HepG2 (cell line): Measurements from ENCODE around the gene SBK3. TPM values are rescaled to one million over a fixed set of nuclear protein-coding genes. Genes with fewer than 3 reads are reported as not detected.

Experiments used
- ATAC-seq: fragments of 200-7000 bp; cut with Tn5 transposase; 3 replicates; pipeline ENCODE4 v1.9.1; 2020; ENCODE audit warnings: mild to moderate bottlenecking, moderate library complexity
- BruUV-seq: library from RNA; stranded (reverse); fragments of 400-500 nt; replicated peaks from 2 replicates; lab custom pipeline; 2021; lab: Mats Ljungman, UMichigan
- CTCF ChIA-PET: fragments of 300-600 bp; formaldehyde crosslinking; extraction: SDS; loops from one replicate; lab custom pipeline; 2021; ENCODE audit warnings: low total read pairs, inconsistent platforms, low intra/inter-chr PET ratio; lab: Yijun Ruan, JAX
- POLR2A ChIA-PET: fragments of 350-600 bp; sonication (Branson Sonifier 250); formaldehyde crosslinking; loops from one replicate; lab custom pipeline; 2020; ENCODE audit warnings: antibody characterized with exemption, inconsistent platforms; lab: Yijun Ruan, JAX
- DNase-seq: peaks from one replicate; pipeline ENCODE4 v3.0.0-alpha.2; 2015; ENCODE audit warnings: low spot score
- FAIRE-seq: peaks from 3 replicates; lab custom pipeline; 2011; peaks lifted over from hg19 to GRCh38; lab: Jason Lieb, UNC
- H2AFZ ChIP-seq: one replicate; pipeline ENCODE4 v1.6.1; 2011; ENCODE audit warnings: low read length, inconsistent platforms
- H3K27ac ChIP-seq: fragments of 300-600 bp; 3 replicates; pipeline ENCODE4 v1.8.0; 2011; ENCODE audit warnings: mixed run types, mild to moderate bottlenecking, mixed read lengths, low read length, inconsistent platforms; ENCODE audit not compliant: insufficient read depth; ENCODE audit errors: extremely low read length
- H3K27me3 ChIP-seq, 2 experiments: fragments of 200-600 bp in 1 of 2; 2 replicates in 1 of 2; 3 replicates in 1 of 2; pipeline versions ENCODE4 v1.6.0 to v1.8.0; 2011; ENCODE audit warnings: low read length in 2 of 2, mild to moderate bottlenecking in 2 of 2, moderate library complexity in 2 of 2, inconsistent platforms in 1 of 2; ENCODE audit not compliant: insufficient read depth in 2 of 2, control insufficient read depth in 1 of 2
- H3K36me3 ChIP-seq, 2 experiments: fragments of 200-600 bp in 1 of 2; replicated peaks in 1 of 2; 2 replicates in 1 of 2; 3 replicates in 1 of 2; pipeline versions ENCODE4 v1.5.1 to v1.8.0; 2011; ENCODE audit warnings: low read length in 2 of 2, inconsistent platforms in 1 of 2; ENCODE audit not compliant: insufficient read depth in 2 of 2, control insufficient read depth in 1 of 2
- H3K4me1 ChIP-seq: 2 replicates; pipeline ENCODE4 v1.5.1; 2012; ENCODE audit warnings: low read length, inconsistent platforms; ENCODE audit not compliant: insufficient read depth
- H3K4me2 ChIP-seq: 2 replicates; pipeline ENCODE4 v1.6.0; 2011; ENCODE audit warnings: low read depth, low read length, inconsistent platforms
- H3K4me3 ChIP-seq, 3 experiments: fragments of 200-600 bp in 1 of 3; sonication (generic), shearing (Covaris generic) in 1 of 3; replicated peaks in 1 of 3; 2 replicates each; pipeline ENCODE4 v1.5.1; 2011 to 2016; ENCODE audit warnings: low read length in 3 of 3, inconsistent platforms in 2 of 3, low read depth in 2 of 3, mild to moderate bottlenecking in 2 of 3, control low read depth in 1 of 3, mixed read lengths in 1 of 3; ENCODE audit not compliant: insufficient read depth in 1 of 3
- H3K79me2 ChIP-seq: one replicate; pipeline ENCODE4 v1.6.1; 2011; ENCODE audit warnings: low read length, inconsistent platforms; ENCODE audit not compliant: insufficient read depth
- H3K9ac ChIP-seq: 2 replicates; pipeline ENCODE4 v1.6.0; 2011; ENCODE audit warnings: mild to moderate bottlenecking, low read depth, low read length, inconsistent platforms; ENCODE audit not compliant: insufficient read depth
- H3K9me3 ChIP-seq: 2 replicates; pipeline ENCODE4 v1.5.1; 2012; ENCODE audit warnings: mild to moderate bottlenecking, low read length
- H4K20me1 ChIP-seq: 2 replicates; pipeline ENCODE4 v1.6.0; 2011; ENCODE audit warnings: inconsistent platforms, mild to moderate bottlenecking, low read length, moderate library complexity; ENCODE audit not compliant: insufficient read depth
- CSRNP2 ChIP-seq: sonication (generic); formaldehyde crosslinking; conservative IDR thresholded peaks from 2 replicates; pipeline ENCODE4 v1.8.0; 2022; ENCODE audit warnings: low read depth, missing genetic modification reagents
- ELF1 ChIP-seq: sonication (generic); formaldehyde crosslinking; IDR thresholded peaks from 2 replicates; pipeline ENCODE4 v1.4.0; 2020; ENCODE audit warnings: missing genetic modification reagents
- HNRNPL ChIP-seq: fragments of 200-400 bp; formaldehyde crosslinking; IDR thresholded peaks from 2 replicates; pipeline ENCODE4 v1.6.1; 2017; ENCODE audit warnings: mild to moderate bottlenecking, low read depth, low read length
- MXD3 ChIP-seq: IDR thresholded peaks from 2 replicates; pipeline ENCODE4 v1.6.1; 2016; ENCODE audit warnings: mild to moderate bottlenecking, missing biosample characterization, missing genetic modification reagents
- RBM39 ChIP-seq: fragments of 200-400 bp; formaldehyde crosslinking; IDR thresholded peaks from one replicate; pipeline ENCODE4 v1.6.1; 2018; ENCODE audit warnings: antibody characterized with exemption, mild to moderate bottlenecking, low read depth, low read length; ENCODE audit not compliant: poor library complexity, severe bottlenecking
- SAP130 ChIP-seq: IDR thresholded peaks from 2 replicates; pipeline ENCODE4 v1.6.1; 2016; ENCODE audit warnings: low read depth
- TARDBP ChIP-seq: sonication (generic); formaldehyde crosslinking; IDR thresholded peaks from 2 replicates; pipeline ENCODE4 v1.8.0; 2022; ENCODE audit warnings: mild to moderate bottlenecking, missing genetic modification reagents
- TOPORS ChIP-seq: sonication (generic); formaldehyde crosslinking; IDR thresholded peaks from 2 replicates; pipeline ENCODE4 v1.8.0; 2023; ENCODE audit warnings: mild to moderate bottlenecking, missing genetic modification reagents
- TRIM24 ChIP-seq: sonication (generic); formaldehyde crosslinking; IDR thresholded peaks from 2 replicates; pipeline ENCODE4 v1.8.0; 2022; ENCODE audit warnings: mild to moderate bottlenecking, missing genetic modification reagents
- ZMAT5 ChIP-seq: sonication (generic); formaldehyde crosslinking; IDR thresholded peaks from 2 replicates; pipeline ENCODE4 v1.5.0; 2020; ENCODE audit warnings: mild to moderate bottlenecking, low read depth, missing genetic modification reagents, borderline replicate concordance
- ZNF496 ChIP-seq: sonication (generic); formaldehyde crosslinking; IDR thresholded peaks from 2 replicates; pipeline ENCODE4 v1.8.1; 2023; ENCODE audit warnings: mild to moderate bottlenecking, moderate library complexity, missing genetic modification reagents; ENCODE audit not compliant: insufficient replicate concordance
- ZNF652 ChIP-seq: IDR thresholded peaks from 2 replicates; pipeline ENCODE4 v1.6.1; 2016; ENCODE audit warnings: low read depth, borderline replicate concordance
- ZNF740 ChIP-seq: sonication (generic); formaldehyde crosslinking; IDR thresholded peaks from 2 replicates; pipeline ENCODE4 v1.4.0; 2020; ENCODE audit warnings: missing genetic modification reagents
- WGBS: methylation state at CpG from one replicate; pipeline ENCODE4 v1.1.6; 2017; ENCODE audit warnings: low lambda C conversion rate; 5-methylcytosine and 5-hydroxymethylcytosine counted together
- in situ Hi-C: cut with HindIII; loops from 2 replicates; pipeline ENCODE4 v1.10.0; 2017; ENCODE audit warnings: low pct_unique_long_range_greater_than_20kb; ENCODE audit not compliant: extremely low pct_ligation_motif_present
- intact Hi-C: fragments of 100-400 bp; cut with micrococcal nuclease; formaldehyde crosslinking; loops from one replicate; pipeline ENCODE4 v1.10.0; 2022; ENCODE audit not compliant: unreplicated experiment
- polyA plus RNA-seq, 8 experiments: library from polyadenylated mRNA; depleted of rRNA in 3 of 8; stranded (reverse) in 7 of 8; unstranded in 1 of 8; fragments of >200 nt; fragmentation: Illumina TruSeq in 4 of 8; extraction: Trizol in 4 of 8; gene quantifications; 2 replicates each; pipeline versions ENCODE4 v1.2.1 to v1.2.3, GENCODE V29; 2011 to 2016; ENCODE audit warnings: low read depth in 4 of 8, missing spikeins in 1 of 8, mixed read lengths in 1 of 8; ENCODE audit not compliant: insufficient read depth in 1 of 8
- total RNA-seq, 5 experiments: library from RNA; depleted of rRNA; stranded (reverse); fragments of >200 nt; fragmentation: Illumina TruSeq; extraction: Trizol; gene quantifications; 2 replicates each; pipeline ENCODE4 v1.2.3, GENCODE V29; 2016; ENCODE audit warnings: low read depth in 1 of 5
- TF ChIP-seq, protein P1 (sequence below): sonication (generic); formaldehyde crosslinking; IDR thresholded peaks from 2 replicates; pipeline ENCODE4 v1.4.0; 2020; ENCODE audit warnings: missing genetic modification reagents
- TF ChIP-seq, protein P2 (sequence below): sonication (generic); IDR thresholded peaks from 2 replicates; pipeline ENCODE4 v1.6.1; 2016; ENCODE audit warnings: low read depth, borderline replicate concordance

Gene SBK3
- total and polyA plus RNA-seq, 2 of the 13 experiments (the other 11 are each of a cell fraction or from before 2014, with no cell fraction given): 0.66 to 0.77 TPM

- TF ChIP-seq MXD3 (CRISPR knock-in tag) (no peak), SAP130 (CRISPR knock-in tag) (peak; percentile 82)
Observed at GRCh38 chr19:55586976-55587668, 41.8 kb upstream of the SBK3 start (continued).

DNA sequence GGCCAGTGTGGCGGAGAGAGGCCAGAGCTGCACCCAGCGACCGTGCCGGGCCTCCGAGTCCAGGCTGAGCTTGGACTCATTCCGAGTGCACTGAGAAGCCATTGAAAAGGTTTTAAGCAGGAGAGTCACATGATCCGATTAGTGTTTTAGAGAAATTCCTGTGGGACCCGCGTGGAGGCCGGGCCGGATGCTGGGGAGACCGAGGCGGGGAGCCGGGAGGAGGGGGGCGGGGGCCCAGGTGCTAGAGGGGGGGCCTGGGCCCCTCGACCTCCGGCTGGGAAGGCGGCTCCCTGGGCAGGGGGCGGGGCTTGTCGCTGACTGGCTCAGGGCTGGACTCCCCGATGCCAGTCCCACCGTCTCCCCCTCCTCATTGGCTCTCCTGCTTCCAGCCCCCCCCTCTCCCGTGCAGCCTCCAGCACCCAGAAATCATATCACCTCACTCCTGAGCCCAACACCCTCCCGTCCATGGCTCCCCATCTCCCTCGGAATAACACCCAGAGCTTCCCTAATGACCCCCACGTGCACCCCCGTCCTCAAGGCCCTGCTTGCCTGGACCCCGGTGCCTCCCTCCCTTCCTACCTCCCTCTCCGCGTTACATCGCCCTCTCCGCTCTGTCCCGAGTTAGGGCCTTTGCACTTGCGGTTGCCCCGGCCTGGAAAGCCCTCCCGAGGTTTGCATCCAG, 40.5 kb upstream of the SBK3 start:
- Histone ChIP-seq H3K9ac (peak overlapping the region; percentile 63), H4K20me1 (no peaks in the 10 kb centered on the region), H3K4me2 (peak overlapping the region; percentile 89), H3K4me3 (peak overlapping the region; percentile 56 to 88 (median 64)), H2AFZ (no peak overlapping the region), H3K36me3 (no peaks in the 10 kb centered on the region), H3K9me3 (no peaks in the 10 kb centered on the region), H3K79me2 (no peaks in the 10 kb centered on the region), H3K27me3 (no peaks in the 10 kb centered on the region; a peak in 1 of 5 replicates), H3K27ac (peak overlapping the region; percentile 25), H3K4me1 (peaks cover 47% of the 10 kb centered on the region)
- intact Hi-C loops: loop anchor here (2.0 to 10.0 kb wide), 3 partner anchors 15 to 71 kb away; partner anchors contain the start of gene ZNF524
- POLR2A ChIA-PET: interaction anchor here (1.0 to 5.3 kb wide), 5 partner anchors 14 to 39 kb away, joined by 3 to 66 read pairs (median 4); partner anchors contain the start of genes FIZ1, ZNF524 and ZNF784
- peak; percentile 8 for FAIRE-seq
- WGBS: 2% methylated on average over 23 of the region's 36 CpGs
- CTCF ChIA-PET: no interaction called here
- in situ Hi-C loops: no loop called here
- peak; percentile 72 for ATAC-seq
- DNase-seq: peak; percentile 76
- BruUV-seq: no TSS peak
- no peak for TF ChIP-seq RBM39
- no peak for TF ChIP-seq ZMAT5 (CRISPR knock-in tag)
- TF ChIP-seq ZNF740 (CRISPR knock-in tag): peak; percentile 71; the same call in 1 of the 2 replicates
- TF ChIP-seq TOPORS: no peak
- TF ChIP-seq ZNF652 (CRISPR knock-in tag): no peak
- TF ChIP-seq TARDBP: 0 out of 2 replicates have a peak, but pooled peaks have one; percentile 28
- TF ChIP-seq, protein P1, sequence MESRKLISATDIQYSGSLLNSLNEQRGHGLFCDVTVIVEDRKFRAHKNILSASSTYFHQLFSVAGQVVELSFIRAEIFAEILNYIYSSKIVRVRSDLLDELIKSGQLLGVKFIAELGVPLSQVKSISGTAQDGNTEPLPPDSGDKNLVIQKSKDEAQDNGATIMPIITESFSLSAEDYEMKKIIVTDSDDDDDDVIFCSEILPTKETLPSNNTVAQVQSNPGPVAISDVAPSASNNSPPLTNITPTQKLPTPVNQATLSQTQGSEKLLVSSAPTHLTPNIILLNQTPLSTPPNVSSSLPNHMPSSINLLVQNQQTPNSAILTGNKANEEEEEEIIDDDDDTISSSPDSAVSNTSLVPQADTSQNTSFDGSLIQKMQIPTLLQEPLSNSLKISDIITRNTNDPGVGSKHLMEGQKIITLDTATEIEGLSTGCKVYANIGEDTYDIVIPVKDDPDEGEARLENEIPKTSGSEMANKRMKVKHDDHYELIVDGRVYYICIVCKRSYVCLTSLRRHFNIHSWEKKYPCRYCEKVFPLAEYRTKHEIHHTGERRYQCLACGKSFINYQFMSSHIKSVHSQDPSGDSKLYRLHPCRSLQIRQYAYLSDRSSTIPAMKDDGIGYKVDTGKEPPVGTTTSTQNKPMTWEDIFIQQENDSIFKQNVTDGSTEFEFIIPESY: no peak
- TF ChIP-seq, protein P2, sequence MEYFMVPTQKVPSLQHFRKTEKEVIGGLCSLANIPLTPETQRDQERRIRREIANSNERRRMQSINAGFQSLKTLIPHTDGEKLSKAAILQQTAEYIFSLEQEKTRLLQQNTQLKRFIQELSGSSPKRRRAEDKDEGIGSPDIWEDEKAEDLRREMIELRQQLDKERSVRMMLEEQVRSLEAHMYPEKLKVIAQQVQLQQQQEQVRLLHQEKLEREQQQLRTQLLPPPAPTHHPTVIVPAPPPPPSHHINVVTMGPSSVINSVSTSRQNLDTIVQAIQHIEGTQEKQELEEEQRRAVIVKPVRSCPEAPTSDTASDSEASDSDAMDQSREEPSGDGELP: 0 out of 2 replicates have a peak, but pooled peaks have one; percentile 25
- TF ChIP-seq CSRNP2: no peak
- TF ChIP-seq ELF1 (CRISPR knock-in tag): no peak
- TF ChIP-seq HNRNPL: no peak
- no peak for TF ChIP-seq ZNF496 (CRISPR knock-in tag)
- TF ChIP-seq TRIM24 (CRISPR knock-in tag): no peak
